Measurements from ENCODE around the gene ZSCAN26. TPM values are rescaled to one million over a fixed set of nuclear protein-coding genes. Genes with fewer than 3 reads are reported as not detected.
A peak's percentile ranks its signal among the peaks of the same experiment; 100 is the strongest.
"Not testable (repeated sequence)": the region's sequence is repeated elsewhere in the genome, so short reads cannot be mapped to it uniquely, and the experiment has no call there.

ZSCAN26 gene
- total RNA-seq, 1 experiment from 2014 or later = 17.4 TPM

- no peaks in the 10 kb centered on the region for H3K27me3 ChIP-seq (replicated peaks)
- H3K4me3 ChIP-seq = no peak overlapping the region
- peaks cover 24% of the 10 kb centered on the region for H3K36me3 ChIP-seq
- peaks cover 18% of the 10 kb centered on the region for H3K4me1 ChIP-seq (replicated peaks)
- no peak overlapping the region for H3K27ac ChIP-seq
- no peaks in the 10 kb centered on the region for H3K9me3 ChIP-seq (replicated peaks)
- peak in 1 of 2 experiments; percentile 42 for DNase-seq (ENCODE audit: low read depth in 1 of 2, low spot score in 2 of 2)
Measured at GRCh38 chr6:28269492-28269891, 2.5 kb downstream of the ZSCAN26 start.

GRCh38 chr6:28274888-28275287 is 7.9 kb downstream of the ZSCAN26 start:
- Histone ChIP-seq H3K27ac (no peak overlapping the region), H3K36me3 (peaks cover 54% of the 10 kb centered on the region), H3K4me1 (replicated peaks) (peaks cover under 1% of the 10 kb centered on the region), H3K9me3 (replicated peaks) (no peaks in the 10 kb centered on the region), H3K27me3 (replicated peaks) (no peaks in the 10 kb centered on the region), H3K4me3 (no peak overlapping the region)
- no peak for DNase-seq (ENCODE audit: low read depth in 1 of 2, low spot score in 2 of 2)

- no peak for DNase-seq (ENCODE audit: low read depth in 1 of 2, low spot score in 2 of 2)
- H3K4me1 ChIP-seq (replicated peaks) = peaks cover 7% of the 10 kb centered on the region; the same call in 1 of the 2 replicates
Measured at GRCh38 chr6:28277746-28278145, 10.8 kb downstream of the ZSCAN26 start.

DNA sequence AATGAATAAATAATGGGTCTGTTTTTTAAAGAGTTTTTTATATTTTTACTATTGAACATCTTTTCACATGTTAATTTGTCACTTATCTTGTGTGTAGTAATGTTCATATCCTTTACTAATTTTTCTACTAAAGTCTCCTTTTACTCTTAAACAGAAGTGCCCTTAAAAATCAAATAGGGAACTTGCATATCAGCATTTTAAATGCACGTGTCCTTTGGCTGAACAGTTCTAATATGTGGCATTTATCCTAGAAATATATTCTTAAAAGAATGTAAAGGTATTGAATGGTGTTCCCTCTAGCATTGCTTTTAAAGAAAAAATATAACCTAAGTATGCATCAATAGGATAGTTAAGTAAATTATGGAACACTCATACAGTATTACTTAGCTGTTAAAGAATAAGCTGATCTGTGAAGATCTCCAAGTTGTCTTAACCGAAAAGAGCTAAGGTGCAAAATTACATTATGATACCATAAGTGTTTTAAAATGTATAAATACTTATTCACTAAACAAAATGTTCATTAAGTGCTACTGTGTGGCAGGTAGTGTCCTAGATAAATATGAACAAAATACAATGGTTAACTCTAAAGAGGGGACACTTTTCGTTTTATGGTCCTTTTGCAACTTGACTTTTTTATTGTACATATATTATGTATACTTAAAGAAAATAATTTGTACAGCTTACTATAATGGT is 13.8 kb downstream of the ZSCAN26 start:
- Histone ChIP-seq H3K4me3 (peak overlapping the region; percentile 50), H3K9me3 (replicated peaks) (peaks cover 7% of the 10 kb centered on the region; the same call in 1 of the 2 replicates), H3K27ac (no peak overlapping the region), H3K36me3 (peaks cover 52% of the 10 kb centered on the region), H3K27me3 (replicated peaks) (no peaks in the 10 kb centered on the region), H3K4me1 (replicated peaks) (peaks cover 8% of the 10 kb centered on the region; the same call in 1 of the 2 replicates)
- no peak for DNase-seq (ENCODE audit: low read depth in 1 of 2, low spot score in 2 of 2)

More at GRCh38 chr6:28277746-28278145, 10.8 kb downstream of the ZSCAN26 start:
- Histone ChIP-seq H3K27ac (no peak overlapping the region), H3K9me3 (replicated peaks) (peaks cover 2% of the 10 kb centered on the region; the same call in 1 of the 2 replicates), H3K4me3 (no peak overlapping the region), H3K36me3 (peaks cover 46% of the 10 kb centered on the region), H3K27me3 (replicated peaks) (no peaks in the 10 kb centered on the region)

DNA sequence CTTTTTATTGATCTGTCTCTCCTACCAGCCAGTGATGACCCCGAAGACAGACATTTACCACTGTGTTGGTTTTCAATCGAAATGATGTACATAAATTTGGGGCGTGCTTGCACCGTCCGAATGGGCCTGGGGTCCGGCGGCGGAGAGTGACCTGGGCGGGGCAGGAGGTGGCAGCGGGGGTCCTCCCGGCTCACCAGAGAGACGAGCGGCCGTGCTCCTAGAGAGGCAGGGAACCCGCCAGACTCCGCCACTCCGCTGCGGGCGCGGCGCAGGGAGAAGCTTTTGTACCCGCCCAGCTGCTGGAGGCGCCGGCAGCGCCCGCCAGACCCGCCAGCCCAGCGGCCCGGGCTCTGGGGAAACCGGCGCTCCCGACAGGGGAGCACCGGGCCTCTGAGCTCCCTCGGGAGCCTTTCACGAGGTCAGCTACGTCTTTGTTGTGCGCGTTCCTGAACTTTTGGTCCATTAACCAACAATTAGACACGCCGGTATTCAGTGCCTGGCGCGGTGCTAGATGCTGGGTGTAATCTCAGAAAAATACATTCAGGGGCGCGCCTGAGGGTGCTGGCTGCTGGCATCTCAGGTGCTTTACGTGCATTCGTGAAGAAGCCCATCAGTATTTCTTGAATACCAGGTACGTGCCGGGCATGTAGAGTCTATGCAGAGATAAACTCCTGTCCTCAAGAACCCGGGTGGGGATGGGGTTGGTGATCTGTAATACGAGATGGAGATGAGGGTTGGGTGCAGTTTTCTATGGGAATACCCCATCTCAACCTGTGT is 14.5 kb downstream of the ZSCAN26 start, which contains the start of gene PGBD1:
Gene PGBD1, plus strand, starts transcription at position 285 of the 777 bp plus-strand sequence. CDS start 2,242 bp downstream, outside the sequence.
- H3K36me3 ChIP-seq = peaks cover 52% of the 10 kb centered on the region
- peak; percentile 66 to 86 for DNase-seq (ENCODE audit: low read depth in 1 of 2, low spot score in 2 of 2)
- H3K9me3 ChIP-seq (replicated peaks) = peaks cover 7% of the 10 kb centered on the region; the same call in 1 of the 2 replicates
- no peaks in the 10 kb centered on the region for H3K27me3 ChIP-seq (replicated peaks)
- peaks cover 8% of the 10 kb centered on the region; the same call in 1 of the 2 replicates for H3K4me1 ChIP-seq (replicated peaks)
- H3K27ac ChIP-seq = no peak within 1 kb of the TSS
- peak within 1 kb of the TSS; percentile 50 for H3K4me3 ChIP-seq

DNA sequence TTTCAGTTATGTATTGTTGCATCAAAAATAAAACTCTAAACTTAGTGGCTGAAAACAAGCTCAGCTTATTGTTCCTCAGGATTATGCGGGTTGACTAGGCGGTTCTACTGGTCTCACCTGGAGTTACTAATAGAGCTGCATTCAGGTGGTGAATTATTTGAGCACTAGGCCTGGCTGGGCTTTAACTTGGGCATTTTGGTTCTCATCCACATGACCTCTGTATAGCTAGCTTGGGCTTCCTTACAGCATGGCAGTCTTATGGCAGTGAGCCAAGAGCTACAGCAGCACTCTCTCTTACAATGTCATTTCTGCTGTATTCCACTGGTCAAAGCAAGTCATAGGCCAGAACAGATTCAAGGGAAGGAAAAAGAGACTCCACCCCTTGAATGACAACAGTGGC is 16.0 kb downstream of the ZSCAN26 start:
- no peak for DNase-seq (ENCODE audit: low read depth in 1 of 2, low spot score in 2 of 2)
- no peaks in the 10 kb centered on the region for H3K27me3 ChIP-seq (replicated peaks)
- no peak overlapping the region for H3K27ac ChIP-seq
- H3K36me3 ChIP-seq = peaks cover 56% of the 10 kb centered on the region
- peaks cover 7% of the 10 kb centered on the region; the same call in 1 of the 2 replicates for H3K9me3 ChIP-seq (replicated peaks)
- no peak overlapping the region for H3K4me3 ChIP-seq
- peaks cover 8% of the 10 kb centered on the region; the same call in 1 of the 2 replicates for H3K4me1 ChIP-seq (replicated peaks)

DNA sequence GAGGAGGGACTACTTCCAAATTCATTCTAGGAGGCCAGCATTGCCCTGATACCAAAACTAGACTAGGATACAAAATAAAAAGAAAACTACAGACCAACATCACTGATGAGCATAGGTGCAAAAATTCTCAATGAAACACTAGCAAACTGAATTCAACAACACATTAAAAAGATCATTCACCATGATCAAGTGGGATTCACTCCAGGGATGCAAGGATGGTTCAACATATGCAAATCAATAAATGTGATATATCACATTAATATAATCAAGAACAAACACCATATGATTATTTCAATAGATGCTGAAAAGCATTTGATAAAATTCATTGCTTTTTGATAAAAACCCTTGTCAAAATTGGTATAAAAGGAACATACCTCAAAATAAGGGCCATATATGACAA is 24.6 kb downstream of the ZSCAN26 start:
- H3K4me1 ChIP-seq (replicated peaks) = no peaks in the 10 kb centered on the region
- H3K36me3 ChIP-seq = peaks cover 53% of the 10 kb centered on the region
- DNase-seq (ENCODE audit: low read depth in 1 of 2, low spot score in 2 of 2) = no peak
- H3K9me3 ChIP-seq (replicated peaks) = no peaks in the 10 kb centered on the region
- H3K27me3 ChIP-seq (replicated peaks) = no peaks in the 10 kb centered on the region
- no peak overlapping the region for H3K27ac ChIP-seq
- no peak overlapping the region for H3K4me3 ChIP-seq

DNA sequence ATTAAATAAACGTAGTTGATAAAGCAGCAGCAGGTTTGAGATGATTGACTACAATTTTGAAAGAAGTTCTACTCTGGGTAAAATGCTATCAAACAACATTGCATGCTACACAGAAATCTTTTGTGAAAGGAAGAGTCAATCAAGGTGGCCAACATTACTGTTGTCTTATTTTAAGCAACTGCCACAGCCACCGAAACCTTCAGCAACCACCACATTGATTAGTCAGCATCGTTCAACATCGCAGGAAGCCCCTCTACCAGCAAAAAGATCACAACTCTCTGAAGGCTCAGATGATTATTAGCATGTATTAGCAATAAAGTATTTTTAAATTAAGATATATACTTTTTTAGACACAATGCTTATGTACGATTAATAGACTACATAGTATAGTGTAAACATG is 28.4 kb downstream of the ZSCAN26 start:
- Histone ChIP-seq H3K27me3 (replicated peaks) (no peaks in the 10 kb centered on the region), H3K4me3 (no peak overlapping the region), H3K4me1 (replicated peaks) (no peaks in the 10 kb centered on the region), H3K36me3 (peaks cover 48% of the 10 kb centered on the region), H3K9me3 (replicated peaks) (no peaks in the 10 kb centered on the region), H3K27ac (no peak overlapping the region)
- no peak for DNase-seq (ENCODE audit: low read depth in 1 of 2, low spot score in 2 of 2)

GRCh38 chr6:28296520-28297060 is 29.6 kb downstream of the ZSCAN26 start:
- Histone ChIP-seq H3K4me3 (no peak overlapping the region), H3K36me3 (peaks cover 58% of the 10 kb centered on the region), H3K9me3 (replicated peaks) (no peaks in the 10 kb centered on the region), H3K27me3 (replicated peaks) (no peaks in the 10 kb centered on the region), H3K4me1 (replicated peaks) (no peaks in the 10 kb centered on the region), H3K27ac (no peak overlapping the region)
- no peak for DNase-seq (ENCODE audit: low read depth in 1 of 2, low spot score in 2 of 2)

GRCh38 chr6:28303570-28303969 is 36.6 kb downstream of the ZSCAN26 start:
- H3K27ac ChIP-seq = no peak overlapping the region
- no peaks in the 10 kb centered on the region for H3K27me3 ChIP-seq (replicated peaks)
- H3K36me3 ChIP-seq = peaks cover 22% of the 10 kb centered on the region
- DNase-seq (ENCODE audit: low read depth in 1 of 2, low spot score in 2 of 2) = no peak
- no peaks in the 10 kb centered on the region for H3K4me1 ChIP-seq (replicated peaks)
- H3K4me3 ChIP-seq = no peak overlapping the region
- H3K9me3 ChIP-seq (replicated peaks) = no peaks in the 10 kb centered on the region

- not testable (repeated sequence) for DNase-seq (ENCODE audit: low read depth in 1 of 2, low spot score in 2 of 2); H3K36me3 ChIP-seq; H3K27me3 ChIP-seq (replicated peaks); H3K27ac ChIP-seq; H3K4me1 ChIP-seq (replicated peaks); H3K4me3 ChIP-seq; H3K9me3 ChIP-seq (replicated peaks)
Measured at GRCh38 chr6:28306363-28306762, 39.4 kb downstream of the ZSCAN26 start.

DNA sequence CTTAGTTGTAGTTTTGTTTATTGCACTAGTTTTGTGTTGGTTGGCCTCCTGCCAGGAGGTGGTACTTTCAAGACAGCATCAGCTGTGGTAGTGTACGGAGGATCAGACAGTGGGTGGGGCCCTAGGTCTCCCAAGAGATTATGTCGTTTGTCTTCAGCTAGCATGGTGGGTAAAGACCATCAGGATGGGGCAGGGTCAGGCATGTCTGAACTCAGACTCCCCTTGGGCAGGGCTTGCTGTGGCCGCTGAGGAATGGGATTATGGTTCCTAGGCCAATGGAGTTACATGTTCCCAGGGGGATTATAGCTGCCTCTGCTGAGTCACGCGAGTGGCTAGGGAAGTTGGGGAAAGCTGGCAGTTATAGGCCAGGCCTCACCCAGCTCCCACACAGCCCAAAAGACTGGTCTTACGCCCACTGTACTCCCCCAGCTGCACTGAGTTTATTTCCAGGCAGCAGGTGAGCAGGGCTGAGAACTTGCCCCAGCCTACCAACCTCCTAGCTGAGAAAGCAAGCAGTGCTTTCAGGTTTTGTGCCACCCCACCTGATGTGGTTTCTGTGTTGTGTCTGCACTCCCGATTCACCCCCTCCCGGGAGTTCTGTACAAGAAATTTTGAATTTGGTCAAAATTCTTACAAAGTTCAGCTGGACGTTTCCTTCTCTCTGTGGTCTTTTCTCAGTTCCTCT is 44.3 kb downstream of the ZSCAN26 start:
- Histone ChIP-seq H3K36me3 (no peaks in the 10 kb centered on the region), H3K9me3 (replicated peaks) (no peaks in the 10 kb centered on the region), H3K4me3 (no peak overlapping the region), H3K27me3 (replicated peaks) (no peaks in the 10 kb centered on the region), H3K27ac (no peak overlapping the region), H3K4me1 (replicated peaks) (no peaks in the 10 kb centered on the region)
- no peak for DNase-seq (ENCODE audit: low read depth in 1 of 2, low spot score in 2 of 2)

- H3K4me3 ChIP-seq = no peak overlapping the region
- DNase-seq (ENCODE audit: low read depth in 1 of 2, low spot score in 2 of 2) = no peak
- no peaks in the 10 kb centered on the region for H3K9me3 ChIP-seq (replicated peaks)
- H3K27ac ChIP-seq = no peak overlapping the region
- no peaks in the 10 kb centered on the region for H3K4me1 ChIP-seq (replicated peaks)
- H3K27me3 ChIP-seq (replicated peaks) = no peaks in the 10 kb centered on the region
- H3K36me3 ChIP-seq = no peaks in the 10 kb centered on the region
Measured at GRCh38 chr6:28312939-28313338, 46.0 kb downstream of the ZSCAN26 start.

Measured in SJSA1 (cell line).